HFFc6 (cell line): ENCODE data around the gene GPR149. TPM values are rescaled to one million over a fixed set of nuclear protein-coding genes. Genes with fewer than 3 reads are reported as not detected.

ENCODE experiments used
- DNase-seq: peaks from one replicate; pipeline ENCODE4 v3.0.0-alpha.2; 2018
- H3K27ac Mint-ChIP-seq: 2 replicates; pipeline ENCODE4 v1.8.0; 2020; ENCODE audit warnings: mild to moderate bottlenecking, mixed read lengths
- H3K27me3 Mint-ChIP-seq: 2 replicates; pipeline ENCODE4 v1.8.0; 2021; ENCODE audit warnings: mild to moderate bottlenecking, moderate library complexity, mixed read lengths; ENCODE audit not compliant: insufficient read depth
- H3K36me3 Mint-ChIP-seq: 2 replicates; pipeline ENCODE4 v1.8.0; 2021; ENCODE audit warnings: low read depth, mixed read lengths
- H3K4me1 Mint-ChIP-seq: 2 replicates; pipeline ENCODE4 v1.8.0; 2020; ENCODE audit warnings: low read depth, mixed read lengths
- H3K4me3 Mint-ChIP-seq: 2 replicates; pipeline ENCODE4 v1.8.0; 2020; ENCODE audit warnings: mild to moderate bottlenecking, moderate library complexity, mixed read lengths
- H3K9me3 Mint-ChIP-seq: 2 replicates; pipeline ENCODE4 v1.8.0; 2020; ENCODE audit warnings: mild to moderate bottlenecking, mixed read lengths
- CTCF ChIP-seq: fragments of 200-600 bp; sonication (generic); IDR thresholded peaks from 2 replicates; pipeline ENCODE4 v1.5.0; 2021; ENCODE audit warnings: antibody characterized with exemption, mild to moderate bottlenecking
- total RNA-seq, 6 experiments: library from RNA; stranded (reverse); fragmentation: NEBNext Ultra II Directional; extraction: Animal tissue kit (Norgen Biotek cat#: 25700); gene quantifications; 2 replicates in 1 of 6; 3 replicates in 5 of 6; pipeline ENCODE4 v1.2.3, GENCODE V29; 2021

Gene GPR149
- total RNA-seq, 6 experiments from 2014 or later: not detected

GRCh38 chr3:154431043-154431442, 1.1 kb upstream of the GPR149 start:
- peaks cover 11% of the 10 kb centered on the region for H3K9me3 Mint-ChIP-seq
- no peaks in the 10 kb centered on the region for H3K4me1 Mint-ChIP-seq
- no peak overlapping the region for H3K27ac Mint-ChIP-seq
- no peaks in the 10 kb centered on the region; the same call in 1 of the 2 replicates for H3K27me3 Mint-ChIP-seq
- no peak for TF ChIP-seq CTCF
- H3K4me3 Mint-ChIP-seq: no peak overlapping the region
- no peaks in the 10 kb centered on the region for H3K36me3 Mint-ChIP-seq
- DNase-seq: no peak

- no peak overlapping the region for H3K4me3 Mint-ChIP-seq
- no peak for DNase-seq
- H3K27me3 Mint-ChIP-seq: no peaks in the 10 kb centered on the region; the same call in 1 of the 2 replicates
- H3K4me1 Mint-ChIP-seq: no peaks in the 10 kb centered on the region
- H3K9me3 Mint-ChIP-seq: peaks cover 11% of the 10 kb centered on the region
- H3K27ac Mint-ChIP-seq: no peak overlapping the region
- TF ChIP-seq CTCF: no peak
- H3K36me3 Mint-ChIP-seq: no peaks in the 10 kb centered on the region
These were observed 1.4 kb downstream of the GPR149 start for GRCh38 chr3:154428286-154429206.

GRCh38 chr3:154427685-154428285, 2.2 kb downstream of the GPR149 start:
- H3K27ac Mint-ChIP-seq: no peak overlapping the region
- H3K4me3 Mint-ChIP-seq: no peak overlapping the region
- TF ChIP-seq CTCF: no peak
- H3K4me1 Mint-ChIP-seq: no peaks in the 10 kb centered on the region
- no peaks in the 10 kb centered on the region; the same call in 1 of the 2 replicates for H3K27me3 Mint-ChIP-seq
- peaks cover 10% of the 10 kb centered on the region for H3K9me3 Mint-ChIP-seq
- DNase-seq: no peak
- no peaks in the 10 kb centered on the region for H3K36me3 Mint-ChIP-seq

GRCh38 chr3:154422694-154423093, 7.3 kb downstream of the GPR149 start:
- no peaks in the 10 kb centered on the region for H3K36me3 Mint-ChIP-seq
- no peak overlapping the region for H3K4me3 Mint-ChIP-seq
- no peaks in the 10 kb centered on the region for H3K27me3 Mint-ChIP-seq
- no peaks in the 10 kb centered on the region for H3K4me1 Mint-ChIP-seq
- H3K27ac Mint-ChIP-seq: no peak overlapping the region
- no peaks in the 10 kb centered on the region; the same call in 1 of the 2 replicates for H3K9me3 Mint-ChIP-seq
- DNase-seq: no peak
- no peak for TF ChIP-seq CTCF

- H3K27me3 Mint-ChIP-seq: no peaks in the 10 kb centered on the region
- no peak for TF ChIP-seq CTCF
- no peaks in the 10 kb centered on the region for H3K36me3 Mint-ChIP-seq
- DNase-seq: no peak
- no peak overlapping the region for H3K27ac Mint-ChIP-seq
- no peak overlapping the region for H3K4me3 Mint-ChIP-seq
- H3K9me3 Mint-ChIP-seq: no peaks in the 10 kb centered on the region; the same call in 1 of the 2 replicates
- H3K4me1 Mint-ChIP-seq: no peaks in the 10 kb centered on the region
These were observed 8.9 kb downstream of the GPR149 start for GRCh38 chr3:154421083-154421482.
